Lung (tissue), 12 donors: ENCODE data around the gene MYBPH. TPM values are rescaled to one million over a fixed set of nuclear protein-coding genes. Genes with fewer than 3 reads are reported as not detected.

Experiments used
- ATAC-seq: fragments of 200-7000 bp; cut with Tn5 transposase; one replicate; pipeline ENCODE4 v1.9.1; 2020; ENCODE audit warnings: moderate number of reproducible peaks; ENCODE audit not compliant: insufficient read depth, low FRiP score
- DNase-seq, 3 donors: peaks; one replicate each; pipeline ENCODE4 v3.0.0-alpha.2; 2013 to 2017
- H3K27ac ChIP-seq, 2 donors: one replicate each; pipeline ENCODE4 v1.5.1; 2013; ENCODE audit warnings: mild to moderate bottlenecking in 2 of 2, moderate library complexity in 2 of 2, control low read depth in 1 of 2, inconsistent platforms in 1 of 2, low read depth in 1 of 2, low read length in 1 of 2
- H3K27me3 ChIP-seq, 3 donors: one replicate each; pipeline ENCODE4 v1.5.1; 2013; ENCODE audit warnings: low read length in 2 of 3; ENCODE audit not compliant: control insufficient read depth in 3 of 3, insufficient read depth in 3 of 3
- H3K36me3 ChIP-seq, 4 donors: one replicate each; pipeline ENCODE4 v1.5.1; 2013; ENCODE audit warnings: low read length in 4 of 4, mild to moderate bottlenecking in 1 of 4, moderate library complexity in 1 of 4; ENCODE audit not compliant: control insufficient read depth in 4 of 4, insufficient read depth in 4 of 4
- H3K4me1 ChIP-seq, 5 donors: one replicate each; pipeline ENCODE4 v1.5.1; 2013; ENCODE audit warnings: low read length in 5 of 5, mild to moderate bottlenecking in 2 of 5, moderate library complexity in 1 of 5; ENCODE audit not compliant: control insufficient read depth in 5 of 5, insufficient read depth in 5 of 5
- H3K4me3 ChIP-seq: one replicate; pipeline ENCODE4 v1.5.1; 2013; ENCODE audit warnings: mild to moderate bottlenecking, control low read depth, moderate library complexity
- H3K9ac ChIP-seq, 2 donors: one replicate each; pipeline ENCODE4 v1.5.1; 2013; ENCODE audit warnings: low read length in 2 of 2, control low read depth in 1 of 2; ENCODE audit not compliant: insufficient read depth in 1 of 2
- H3K9me3 ChIP-seq, 4 donors: one replicate each; pipeline ENCODE4 v1.5.1; 2013; ENCODE audit warnings: low read length in 3 of 4, mild to moderate bottlenecking in 1 of 4, moderate library complexity in 1 of 4; ENCODE audit not compliant: control insufficient read depth in 4 of 4, insufficient read depth in 3 of 4
- WGBS, 2 donors: extraction: QIAGEN DNeasy Blood & Tissue Kit; methylation state at CpG; one replicate each; pipeline ENCODE4 v1.1.7; 2013; 5-methylcytosine and 5-hydroxymethylcytosine counted together
- polyA plus RNA-seq, 2 donors: library from polyadenylated mRNA; stranded (reverse); fragments of 200-250 nt; gene quantifications; one replicate each; pipeline ENCODE4 v1.2.1, GENCODE V29; 2013
- total RNA-seq, 2 donors: library from RNA; depleted of rRNA in 1 of 2; stranded (reverse); fragments of >200 nt in 1 of 2; gene quantifications; one replicate each; pipeline ENCODE4 v1.2.1, GENCODE V29; 2014 to 2021
- TF ChIP-seq, protein P1 (sequence below): IDR thresholded peaks from 2 replicates; pipeline ENCODE4 v1.5.1; 2012; ENCODE audit warnings: mild to moderate bottlenecking; ENCODE audit errors: control extremely low read depth, extremely low read depth
- donor health status: control.
- donor health status: control.
- donor health status: Bipolar disorder and iron deficiency.
- donor health status: healthy.
- donor health status: DM: yes; HTN: yes; CAD: no.

MYBPH gene
- total and polyA plus RNA-seq, 4 donors, result 0.16 to 0.41 TPM; not detected in 2

DNA sequence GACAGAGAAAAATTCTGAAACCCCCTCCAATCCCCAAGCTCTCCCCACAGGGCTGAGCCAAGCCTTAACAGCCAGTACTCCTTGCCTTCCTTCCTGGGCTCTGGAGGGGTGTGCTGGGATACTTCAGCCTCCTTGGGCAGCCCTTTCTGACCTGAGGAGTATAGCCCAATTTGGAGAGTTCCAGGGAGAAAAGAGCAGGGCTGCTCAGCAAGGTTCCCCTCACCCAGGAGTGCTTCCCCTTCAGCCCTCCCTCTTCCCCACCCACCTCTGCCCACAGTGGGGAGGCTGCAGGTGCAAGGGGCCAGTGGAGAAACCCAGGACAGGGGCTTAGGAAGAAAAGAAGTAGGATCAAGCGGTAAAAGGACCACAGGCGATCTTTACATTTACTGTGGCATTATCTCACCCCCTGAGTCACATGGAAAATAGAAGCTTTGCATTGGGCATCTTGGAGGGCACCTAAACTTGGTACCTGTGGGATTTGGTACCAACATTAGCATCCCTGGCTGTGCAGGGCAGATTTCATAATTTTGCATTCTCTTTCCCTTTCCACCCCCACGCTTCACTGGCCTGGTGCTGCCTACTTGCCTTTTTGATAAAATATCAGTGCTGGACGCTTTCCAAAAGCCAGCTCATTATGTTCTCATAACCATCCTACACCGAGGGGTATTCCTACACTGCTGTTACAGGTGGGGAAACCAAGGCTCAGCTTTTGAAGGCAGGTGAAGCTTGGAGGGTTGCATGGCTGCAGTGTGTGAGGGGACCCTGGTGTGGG lies 50.9 kb downstream of the MYBPH start:
- Histone ChIP-seq H3K36me3 (no peaks in the 10 kb centered on the region), H3K4me1 (peaks cover 0 to 27% (median 0%) of the 10 kb centered on the region in 5 donors), H3K9ac (no peak overlapping the region), H3K27me3 (peaks cover 0 to 10% (median 5%) of the 10 kb centered on the region in 3 donors), H3K4me3 (no peak overlapping the region), H3K9me3 (no peaks in the 10 kb centered on the region), H3K27ac (no peak overlapping the region)
- DNase-seq, result no peak
- no peak for ATAC-seq
- TF ChIP-seq, protein P1, sequence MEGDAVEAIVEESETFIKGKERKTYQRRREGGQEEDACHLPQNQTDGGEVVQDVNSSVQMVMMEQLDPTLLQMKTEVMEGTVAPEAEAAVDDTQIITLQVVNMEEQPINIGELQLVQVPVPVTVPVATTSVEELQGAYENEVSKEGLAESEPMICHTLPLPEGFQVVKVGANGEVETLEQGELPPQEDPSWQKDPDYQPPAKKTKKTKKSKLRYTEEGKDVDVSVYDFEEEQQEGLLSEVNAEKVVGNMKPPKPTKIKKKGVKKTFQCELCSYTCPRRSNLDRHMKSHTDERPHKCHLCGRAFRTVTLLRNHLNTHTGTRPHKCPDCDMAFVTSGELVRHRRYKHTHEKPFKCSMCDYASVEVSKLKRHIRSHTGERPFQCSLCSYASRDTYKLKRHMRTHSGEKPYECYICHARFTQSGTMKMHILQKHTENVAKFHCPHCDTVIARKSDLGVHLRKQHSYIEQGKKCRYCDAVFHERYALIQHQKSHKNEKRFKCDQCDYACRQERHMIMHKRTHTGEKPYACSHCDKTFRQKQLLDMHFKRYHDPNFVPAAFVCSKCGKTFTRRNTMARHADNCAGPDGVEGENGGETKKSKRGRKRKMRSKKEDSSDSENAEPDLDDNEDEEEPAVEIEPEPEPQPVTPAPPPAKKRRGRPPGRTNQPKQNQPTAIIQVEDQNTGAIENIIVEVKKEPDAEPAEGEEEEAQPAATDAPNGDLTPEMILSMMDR, result no peak
- WGBS, 2 donors, result 72 to 86% methylated on average over 5 of the region's 5 CpGs

DNA sequence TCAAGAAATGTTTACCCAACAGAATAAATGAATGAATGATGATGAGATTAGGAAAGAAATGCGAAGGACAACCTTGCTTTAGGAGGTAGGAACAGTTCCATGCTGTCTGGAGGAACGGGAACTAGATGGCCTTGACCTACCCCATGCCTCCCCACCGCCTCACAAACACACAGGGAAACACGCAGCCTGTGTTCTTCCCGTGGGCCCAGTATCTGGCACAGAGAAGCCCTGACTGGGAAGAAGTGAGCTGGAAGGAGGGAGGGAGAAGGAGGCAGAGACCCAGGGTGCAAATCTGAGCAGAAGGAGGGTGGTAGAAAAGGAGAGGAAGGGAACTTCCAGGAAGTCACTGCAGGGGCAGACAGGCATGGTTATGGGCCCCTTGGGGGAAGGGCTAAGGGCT lies 51.6 kb downstream of the MYBPH start:
- H3K36me3 ChIP-seq, result no peaks in the 10 kb centered on the region
- ATAC-seq, result no peak
- peaks cover 0 to 10% (median 5%) of the 10 kb centered on the region in 3 donors for H3K27me3 ChIP-seq
- WGBS, 2 donors, result 73 to 75% methylated on average over 5 of the region's 5 CpGs
- H3K27ac ChIP-seq, result no peak overlapping the region
- TF ChIP-seq, protein P1, result no peak
- H3K4me3 ChIP-seq, result no peak overlapping the region
- no peaks in the 10 kb centered on the region for H3K9me3 ChIP-seq
- H3K9ac ChIP-seq, result no peak overlapping the region
- H3K4me1 ChIP-seq, result peaks cover 0 to 26% (median 0%) of the 10 kb centered on the region in 5 donors
- DNase-seq, result no peak

DNA sequence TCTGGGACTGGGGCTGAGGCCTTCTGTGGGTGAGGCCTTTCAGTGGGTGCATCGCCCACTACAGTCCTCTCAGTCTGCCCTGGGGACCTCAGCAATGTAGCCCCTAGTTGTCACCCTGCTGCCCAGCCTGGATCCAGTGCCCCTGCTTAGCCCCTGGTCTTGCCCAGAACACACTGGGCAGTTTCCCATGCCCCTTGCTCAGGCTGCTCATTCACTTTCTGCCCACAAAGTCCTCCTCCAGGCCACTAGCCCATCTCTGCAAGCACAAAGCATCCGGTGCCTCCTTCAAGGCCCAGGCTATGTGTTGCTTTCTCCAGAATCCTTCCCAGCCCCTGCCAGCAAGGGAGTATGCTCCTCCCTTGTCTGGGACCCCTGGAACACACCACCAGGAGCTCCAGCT lies 53.5 kb downstream of the MYBPH start:
- Histone ChIP-seq H3K27ac (no peak overlapping the region), H3K9ac (no peak overlapping the region), H3K36me3 (no peaks in the 10 kb centered on the region), H3K9me3 (no peaks in the 10 kb centered on the region), H3K4me3 (no peak overlapping the region), H3K27me3 (peaks cover 0 to 10% (median 3%) of the 10 kb centered on the region in 3 donors), H3K4me1 (peaks cover 0 to 16% (median 0%) of the 10 kb centered on the region in 5 donors)
- 96 to 97% methylated on average over 2 of the region's 2 CpGs for WGBS, 2 donors
- ATAC-seq, result no peak
- DNase-seq, result no peak
- TF ChIP-seq, protein P1, result no peak
